ENCODE data around the gene CYB561D1. TPM values are rescaled to one million over a fixed set of nuclear protein-coding genes. Genes with fewer than 3 reads are reported as not detected.

CYB561D1 gene
- total and polyA plus RNA-seq, 2 donors (not counting 3 experiments of a cell fraction or from before 2014, with no cell fraction given), result 7.2 to 7.3 TPM

DNA sequence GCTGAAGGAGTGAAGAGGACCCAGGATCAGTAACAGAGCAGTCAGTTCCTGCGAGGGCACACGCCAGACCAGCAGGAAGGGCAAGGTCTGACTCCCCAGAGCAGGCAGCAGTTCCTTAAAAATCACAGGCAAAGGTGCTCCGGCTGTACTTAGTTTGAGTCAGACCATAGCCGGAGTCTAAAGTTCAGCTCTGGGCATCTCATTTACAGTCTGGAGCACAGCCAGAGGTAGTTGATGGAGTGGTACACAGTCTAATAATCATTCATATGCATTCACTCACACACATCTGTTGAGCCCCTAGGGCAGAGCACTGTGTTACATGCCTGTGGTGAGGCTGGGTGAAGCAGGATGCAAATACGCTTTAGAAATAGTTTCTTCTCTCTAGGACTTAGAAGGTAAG, 23.0 kb downstream of the CYB561D1 start:
- TF ChIP-seq MYC (IDR thresholded peaks at IDR 0.05; ENCODE audit: low read depth, low read length), result no peak
- TF ChIP-seq POLR2A (IDR thresholded peaks at IDR 0.05; ENCODE audit: low read depth, low read length), result no peak
- TF ChIP-seq EZH2 (IDR thresholded peaks at IDR 0.05; ENCODE audit: borderline replicate concordance, low read depth, low read length, severe bottlenecking), result no peak
- TF ChIP-seq POLR2AphosphoS5 (IDR thresholded peaks at IDR 0.05; ENCODE audit: insufficient read depth, low read depth, low read length), result no peak
- TF ChIP-seq, protein P1, sequence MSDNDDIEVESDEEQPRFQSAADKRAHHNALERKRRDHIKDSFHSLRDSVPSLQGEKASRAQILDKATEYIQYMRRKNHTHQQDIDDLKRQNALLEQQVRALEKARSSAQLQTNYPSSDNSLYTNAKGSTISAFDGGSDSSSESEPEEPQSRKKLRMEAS (IDR thresholded peaks at IDR 0.05; ENCODE audit: insufficient read depth, insufficient read length), result no peak
- TF ChIP-seq FOS (IDR thresholded peaks at IDR 0.05; ENCODE audit: borderline replicate concordance, insufficient read depth, low read length), result no peak
- TF ChIP-seq JUN (IDR thresholded peaks at IDR 0.05; ENCODE audit: borderline replicate concordance, insufficient read depth, insufficient read length, low read depth), result no peak
- TF ChIP-seq GATA2 (IDR thresholded peaks at IDR 0.05; ENCODE audit: insufficient read depth, insufficient read length, low read depth, low read length), result no peak
- BruUV-seq (replicated peaks), result no TSS peak
- CTCF ChIA-PET, result interaction anchor here (1.1 to 3.2 kb wide), 7 partner anchors 10 to 123 kb away, joined by 3 to 18 read pairs (median 9); partner anchors contain the start of gene CYB561D1

GRCh38 chr1:109517337-109517736, 23.4 kb downstream of the CYB561D1 start:
- dilution Hi-C loops (cut with MboI; ENCODE audit: extremely low pct_ligation_motif_present, low sequenced_read_pairs), result no loop called here
- CTCF ChIA-PET, result interaction anchor here (1.1 to 3.2 kb wide), 4 partner anchors 15 to 27 kb away, joined by 3 to 11 read pairs (median 10); no protein-coding TSS in a partner anchor
- Histone ChIP-seq H3K4me1 (ENCODE audit: control insufficient read depth, extremely low read depth, insufficient read depth, low read length) (no peaks in the 10 kb centered on the region), H3K4me3 (replicated peaks in 1 of 3; ENCODE audit: insufficient read depth in 1 of 3, low read depth in 1 of 3, low read length in 3 of 3) (no peak overlapping the region), H3K4me2 (ENCODE audit: insufficient read depth, low read length) (no peak overlapping the region), H3K27me3 (ENCODE audit: control insufficient read depth in 2 of 2, insufficient read depth in 2 of 2, low read length in 2 of 2) (peaks cover 8 to 18% of the 10 kb centered on the region in 2 experiments), H3K36me3 (ENCODE audit: control insufficient read depth in 2 of 2, extremely low read depth in 1 of 2, insufficient read depth in 2 of 2, low read length in 2 of 2) (no peaks in the 10 kb centered on the region), H3K27ac (ENCODE audit: insufficient read depth, low read depth, low read length) (no peak overlapping the region), H3K9me1 (replicated peaks; ENCODE audit: control insufficient read depth, extremely low read depth, insufficient read depth, low read length) (no peaks in the 10 kb centered on the region), H4K20me1 (replicated peaks; ENCODE audit: control insufficient read depth, extremely low read depth, insufficient read depth, low read length) (no peaks in the 10 kb centered on the region), H3K9me3 (replicated peaks; ENCODE audit: control insufficient read depth, insufficient read depth, low read length) (no peaks in the 10 kb centered on the region), H3K79me2 (ENCODE audit: control insufficient read depth, insufficient read depth, low read length) (no peaks in the 10 kb centered on the region), H2AFZ (ENCODE audit: low read depth, low read length) (no peak overlapping the region), H3K9ac (replicated peaks; ENCODE audit: extremely low read depth, insufficient read depth, low read length) (no peak overlapping the region)
- DNase-seq (ENCODE audit: low read depth, low spot score) (no peak), FAIRE-seq (no peak)
- POLR2A ChIA-PET, result no interaction called here
- TF ChIP-seq, protein P1 (IDR thresholded peaks at IDR 0.05; ENCODE audit: insufficient read depth, insufficient read length), result no peak
- no peak for TF ChIP-seq POLR2A (IDR thresholded peaks at IDR 0.05; ENCODE audit: low read depth, low read length)
- no peak for TF ChIP-seq POLR2AphosphoS5 (IDR thresholded peaks at IDR 0.05; ENCODE audit: insufficient read depth, low read depth, low read length)
- TF ChIP-seq FOS (IDR thresholded peaks at IDR 0.05; ENCODE audit: borderline replicate concordance, insufficient read depth, low read length), result no peak
- TF ChIP-seq, protein P2, sequence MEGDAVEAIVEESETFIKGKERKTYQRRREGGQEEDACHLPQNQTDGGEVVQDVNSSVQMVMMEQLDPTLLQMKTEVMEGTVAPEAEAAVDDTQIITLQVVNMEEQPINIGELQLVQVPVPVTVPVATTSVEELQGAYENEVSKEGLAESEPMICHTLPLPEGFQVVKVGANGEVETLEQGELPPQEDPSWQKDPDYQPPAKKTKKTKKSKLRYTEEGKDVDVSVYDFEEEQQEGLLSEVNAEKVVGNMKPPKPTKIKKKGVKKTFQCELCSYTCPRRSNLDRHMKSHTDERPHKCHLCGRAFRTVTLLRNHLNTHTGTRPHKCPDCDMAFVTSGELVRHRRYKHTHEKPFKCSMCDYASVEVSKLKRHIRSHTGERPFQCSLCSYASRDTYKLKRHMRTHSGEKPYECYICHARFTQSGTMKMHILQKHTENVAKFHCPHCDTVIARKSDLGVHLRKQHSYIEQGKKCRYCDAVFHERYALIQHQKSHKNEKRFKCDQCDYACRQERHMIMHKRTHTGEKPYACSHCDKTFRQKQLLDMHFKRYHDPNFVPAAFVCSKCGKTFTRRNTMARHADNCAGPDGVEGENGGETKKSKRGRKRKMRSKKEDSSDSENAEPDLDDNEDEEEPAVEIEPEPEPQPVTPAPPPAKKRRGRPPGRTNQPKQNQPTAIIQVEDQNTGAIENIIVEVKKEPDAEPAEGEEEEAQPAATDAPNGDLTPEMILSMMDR (IDR thresholded peaks at IDR 0.05; ENCODE audit: extremely low read depth in 1 of 2, insufficient read depth in 1 of 2, low read depth in 1 of 2, low read length in 2 of 2), result no peak
- no peak for TF ChIP-seq GATA2 (IDR thresholded peaks at IDR 0.05; ENCODE audit: insufficient read depth, insufficient read length, low read depth, low read length)
- no peak for TF ChIP-seq EZH2 (IDR thresholded peaks at IDR 0.05; ENCODE audit: borderline replicate concordance, low read depth, low read length, severe bottlenecking)
- TF ChIP-seq JUN (IDR thresholded peaks at IDR 0.05; ENCODE audit: borderline replicate concordance, insufficient read depth, insufficient read length, low read depth), result no peak
- TF ChIP-seq MYC (IDR thresholded peaks at IDR 0.05; ENCODE audit: low read depth, low read length), result no peak
- BruUV-seq (replicated peaks), result no TSS peak
- intact Hi-C loops (cut with micrococcal nuclease), result no loop called here

More for the DNA sequence above, 23.0 kb downstream of the CYB561D1 start:
- no peaks in the 10 kb centered on the region for H3K9me3 ChIP-seq (replicated peaks; ENCODE audit: control insufficient read depth, insufficient read depth, low read length)
- POLR2A ChIA-PET, result no interaction called here
- no peak overlapping the region for H3K4me2 ChIP-seq (ENCODE audit: insufficient read depth, low read length)
- FAIRE-seq (no peak), DNase-seq (ENCODE audit: low read depth, low spot score) (no peak)
- intact Hi-C loops (cut with micrococcal nuclease) (no loop called here), dilution Hi-C loops (cut with MboI; ENCODE audit: extremely low pct_ligation_motif_present, low sequenced_read_pairs) (no loop called here)
- no peaks in the 10 kb centered on the region for H4K20me1 ChIP-seq (replicated peaks; ENCODE audit: control insufficient read depth, extremely low read depth, insufficient read depth, low read length)
- no peaks in the 10 kb centered on the region for H3K36me3 ChIP-seq (ENCODE audit: control insufficient read depth in 2 of 2, extremely low read depth in 1 of 2, insufficient read depth in 2 of 2, low read length in 2 of 2)
- no peaks in the 10 kb centered on the region for H3K79me2 ChIP-seq (ENCODE audit: control insufficient read depth, insufficient read depth, low read length)
- H3K9ac ChIP-seq (replicated peaks; ENCODE audit: extremely low read depth, insufficient read depth, low read length), result no peak overlapping the region
- H3K27me3 ChIP-seq (ENCODE audit: control insufficient read depth in 2 of 2, insufficient read depth in 2 of 2, low read length in 2 of 2), result peaks cover 5 to 16% of the 10 kb centered on the region in 2 experiments
- H2AFZ ChIP-seq (ENCODE audit: low read depth, low read length), result no peak overlapping the region
- H3K4me1 ChIP-seq (ENCODE audit: control insufficient read depth, extremely low read depth, insufficient read depth, low read length), result no peaks in the 10 kb centered on the region
- H3K9me1 ChIP-seq (replicated peaks; ENCODE audit: control insufficient read depth, extremely low read depth, insufficient read depth, low read length), result no peaks in the 10 kb centered on the region
- no peak overlapping the region for H3K27ac ChIP-seq (ENCODE audit: insufficient read depth, low read depth, low read length)
- H3K4me3 ChIP-seq (replicated peaks in 1 of 3; ENCODE audit: insufficient read depth in 1 of 3, low read depth in 1 of 3, low read length in 3 of 3), result no peak overlapping the region

Data from endothelial cell of umbilical vein (primary cell).